ENCODE results near the gene CHRND. TPM values are rescaled to one million over a fixed set of nuclear protein-coding genes. Genes with fewer than 3 reads are reported as not detected.

The CHRND gene
- total and polyA plus RNA-seq, 2 of the 4 experiments (the other 2 are of a cell fraction): not detected

GRCh38 chr2:232543928-232544631 is 18.1 kb downstream of the CHRND start:
- WGBS, 2 experiments (ENCODE audit: extremely low coverage in 2 of 2, insufficient read length in 1 of 2): 88% methylated on average over 8 of the region's 19 CpGs; no CpG with 5 or more reads in 1 of the 2 experiments
- TF ChIP-seq BHLHE40 (IDR thresholded peaks at IDR 0.05; ENCODE audit: low read depth, low read length) (no peak), CTCF (conservative IDR thresholded peaks at IDR 0.05; ENCODE audit: low read depth, low read length) (no peak), MAFK (IDR thresholded peaks at IDR 0.05; ENCODE audit: low read depth, low read length) (no peak), MXI1 (IDR thresholded peaks at IDR 0.05; ENCODE audit: borderline replicate concordance, low read depth, low read length) (no peak), POLR2A (IDR thresholded peaks at IDR 0.05; ENCODE audit: low read depth, low read length) (no peak), CEBPB (IDR thresholded peaks at IDR 0.05; ENCODE audit: low read depth, low read length) (no peak), ELK1 (IDR thresholded peaks at IDR 0.05; ENCODE audit: borderline replicate concordance, low read depth, low read length) (no peak), USF2 (IDR thresholded peaks at IDR 0.05; ENCODE audit: low read depth, low read length) (no peak), RAD21 (IDR thresholded peaks at IDR 0.05; ENCODE audit: low read length) (no peak)
- Histone ChIP-seq H3K79me1 (ENCODE audit: low read depth in 1 of 2, low read length in 2 of 2) (peaks cover 0 to 14% of the 10 kb centered on the region in 2 experiments; a peak in 2 of 4 replicates), H3K9me1 (ENCODE audit: insufficient read depth, low read length) (peaks cover 7% of the 10 kb centered on the region; the same call in 1 of the 2 replicates), H2BK15ac (ENCODE audit: low read depth, low read length) (no peak overlapping the region), H3K9me3 (ENCODE audit: control insufficient read depth, insufficient read depth, low read length) (no peaks in the 10 kb centered on the region), H3K14ac (replicated peaks; ENCODE audit: low read depth, low read length) (no peak overlapping the region), H2BK120ac (ENCODE audit: low read depth, low read length) (no peak overlapping the region), H2AK5ac (ENCODE audit: low read depth, low read length) (no peak overlapping the region), H3K4me1 (ENCODE audit: control insufficient read depth, insufficient read depth, low read length) (no peaks in the 10 kb centered on the region; the same call in 1 of the 2 replicates), H2BK5ac (ENCODE audit: low read depth, low read length, poor library complexity, severe bottlenecking) (no peak overlapping the region), H4K91ac (ENCODE audit: insufficient read depth, low read depth, low read length) (no peak overlapping the region), H3K4me3 (ENCODE audit: insufficient read depth, low read depth, low read length) (no peak overlapping the region), H3K27ac (ENCODE audit: insufficient read depth, low read length) (no peak overlapping the region), H3K9ac (ENCODE audit: low read depth, low read length) (no peak overlapping the region), H3K18ac (ENCODE audit: low read depth, low read length) (no peak overlapping the region), H4K8ac (ENCODE audit: low read depth in 2 of 2, low read length in 2 of 2) (no peak overlapping the region), H3K36me3 (ENCODE audit: control insufficient read depth, insufficient read depth, low read length) (peaks cover 4% of the 10 kb centered on the region; the same call in 1 of the 2 replicates), H3K56ac (ENCODE audit: extremely low read depth, insufficient read depth, low read length) (no peak overlapping the region), H2AK9ac (replicated peaks; ENCODE audit: low read depth, low read length, poor library complexity) (no peak overlapping the region), H3K4ac (ENCODE audit: low read depth, low read length) (no peak overlapping the region), H3K23ac (ENCODE audit: low read depth, low read length) (no peak overlapping the region), H3K27me3 (ENCODE audit: control insufficient read depth, insufficient read depth, low read length) (peaks cover 5% of the 10 kb centered on the region; the same call in 1 of the 2 replicates), H2AFZ (replicated peaks; ENCODE audit: low read length, poor library complexity) (no peak overlapping the region), H4K5ac (ENCODE audit: low read depth, low read length) (no peak overlapping the region), H4K20me1 (ENCODE audit: insufficient read depth, low read length) (no peaks in the 10 kb centered on the region; the same call in 1 of the 2 replicates), H3K4me2 (ENCODE audit: low read depth, low read length) (no peak overlapping the region), H2BK20ac (ENCODE audit: low read depth, low read length) (no peak overlapping the region)
- ChIA-PET POLR2A (ENCODE audit: unreplicated experiment) (interaction anchor here (0.6 kb wide), 1 partner anchor 11 kb away, joined by 4 read pairs; no protein-coding TSS in a partner anchor), CTCF (no interaction called here)
- DNase-seq: no peak
- dilution Hi-C loops (cut with HindIII; ENCODE audit: low sequenced_read_pairs, unreplicated experiment) (no loop called here), intact Hi-C loops (cut with micrococcal nuclease) (no loop called here), in situ Hi-C loops (cut with MboI; ENCODE audit: low sequenced_read_pairs) (no loop called here)
- ATAC-seq (ENCODE audit: low read depth): no peak
- no TSS peak for BruUV-seq (replicated peaks)
